ENCODE results near the gene COA6. TPM values are rescaled to one million over a fixed set of nuclear protein-coding genes. Genes with fewer than 3 reads are reported as not detected.
A peak's percentile ranks its signal among the peaks of the same experiment; 100 is the strongest.
"Not testable (repeated sequence)": the region's sequence is repeated elsewhere in the genome, so short reads cannot be mapped to it uniquely, and the experiment has no call there.

COA6 gene
- total RNA-seq, 1 experiment from 2014 or later = 72.8 TPM

DNA sequence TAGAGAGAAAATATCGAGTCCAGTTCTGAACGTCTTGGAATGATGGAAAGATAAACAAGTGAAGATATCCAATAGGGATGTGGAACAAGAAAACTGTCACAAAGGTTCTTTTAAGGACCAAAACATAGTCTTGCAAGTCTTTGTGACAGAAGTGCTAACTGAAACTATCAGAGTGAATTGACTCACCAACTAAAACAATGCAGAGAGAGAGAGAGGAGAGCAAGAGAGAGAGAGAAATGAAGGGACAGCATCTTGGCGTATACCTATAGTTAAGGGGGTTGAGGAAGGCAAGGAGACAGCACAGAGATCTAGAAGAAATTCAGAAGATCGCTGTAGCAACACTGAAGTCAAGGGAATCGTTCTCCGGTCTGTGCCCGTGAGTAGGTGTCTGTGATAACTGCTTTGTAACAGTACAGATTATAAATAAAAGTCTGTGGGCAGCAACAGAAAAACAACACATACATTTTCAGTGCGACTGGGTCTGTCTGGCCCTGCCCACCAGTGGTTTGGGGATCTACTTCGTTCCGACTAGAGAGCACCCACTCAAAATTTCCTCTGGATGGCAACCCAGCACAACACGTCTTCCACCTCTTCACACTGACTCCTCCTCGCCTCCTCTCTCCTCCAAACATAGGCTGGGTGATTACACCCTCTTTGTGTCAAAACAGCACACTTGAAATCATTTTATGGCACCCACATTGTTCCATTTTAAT, 4.8 kb upstream of the COA6 start:
- DNase-seq (ENCODE audit: low spot score) = no peak
- in situ Hi-C loops (cut with HindIII; ENCODE audit: low sequenced_read_pairs) = no loop called here

- DNase-seq (ENCODE audit: low spot score) = no peak
- in situ Hi-C loops (cut with HindIII; ENCODE audit: low sequenced_read_pairs) = no loop called here
These were observed 4.2 kb upstream of the COA6 start for GRCh38 chr1:234369033-234369430.

- no peak for DNase-seq (ENCODE audit: low spot score)
- in situ Hi-C loops (cut with HindIII; ENCODE audit: low sequenced_read_pairs) = no loop called here
These were observed 3.5 kb upstream of the COA6 start for GRCh38 chr1:234369784-234370183.

DNA sequence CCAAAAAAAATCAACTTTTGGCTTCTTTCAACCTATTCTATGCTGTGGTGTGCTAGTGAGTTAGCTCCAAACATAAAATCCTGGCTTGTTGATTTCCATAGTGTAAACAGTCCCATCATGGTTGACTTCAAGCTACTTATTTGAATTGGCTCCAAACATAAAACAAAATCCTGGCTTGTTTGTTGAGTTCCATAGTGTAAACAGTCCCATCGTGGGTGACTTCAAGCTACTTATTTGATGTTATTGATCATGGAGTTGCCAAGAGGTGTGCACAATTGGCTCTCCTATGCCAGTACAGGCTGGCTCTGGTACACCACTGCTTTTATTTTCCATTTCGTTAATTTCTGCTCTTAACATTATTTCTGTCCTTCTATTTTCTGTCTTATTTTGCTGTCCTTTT, 1.8 kb upstream of the COA6 start:
- in situ Hi-C loops (cut with HindIII; ENCODE audit: low sequenced_read_pairs) = no loop called here
- peak; percentile 1 for DNase-seq (ENCODE audit: low spot score)

DNA sequence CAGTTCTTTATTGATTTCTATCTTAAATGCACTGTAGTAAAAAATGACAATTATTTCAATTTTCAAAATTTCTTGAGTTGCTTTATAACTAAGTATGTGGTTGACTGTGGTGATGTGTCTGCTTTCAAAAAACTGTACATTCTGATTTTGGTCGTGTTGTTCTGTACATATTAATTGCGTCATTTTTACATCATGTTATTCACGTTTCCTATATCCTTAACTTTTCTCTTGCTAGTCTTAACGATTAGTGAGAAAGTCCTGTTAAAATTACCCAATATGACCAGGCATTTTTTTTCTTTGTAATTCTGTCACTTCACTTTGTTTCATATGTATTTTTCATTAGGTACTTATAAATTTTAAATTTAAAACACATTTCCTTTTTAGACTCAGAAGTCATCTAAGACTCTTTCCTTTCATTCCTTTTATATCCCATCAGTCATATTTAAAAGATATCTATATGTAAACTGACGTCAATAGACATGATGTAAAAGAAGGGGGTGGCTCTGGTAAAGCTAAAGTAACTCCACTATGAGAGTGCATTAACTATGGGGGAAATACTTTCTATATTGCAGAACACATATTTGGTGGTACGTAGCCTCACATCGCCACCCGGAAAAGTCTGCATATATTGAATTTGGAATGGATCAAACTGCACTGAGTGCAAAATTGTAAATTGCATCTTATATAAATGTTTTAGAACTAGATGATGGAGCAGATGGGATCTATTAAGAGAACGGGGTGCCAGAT, 1.1 kb upstream of the COA6 start:
- no peak for DNase-seq (ENCODE audit: low spot score)
- in situ Hi-C loops (cut with HindIII; ENCODE audit: low sequenced_read_pairs) = no loop called here

GRCh38 chr1:234373959-234374254, 651 bp downstream of the COA6 start:
- in situ Hi-C loops (cut with HindIII; ENCODE audit: low sequenced_read_pairs) = no loop called here
- no peak for DNase-seq (ENCODE audit: low spot score)

DNA sequence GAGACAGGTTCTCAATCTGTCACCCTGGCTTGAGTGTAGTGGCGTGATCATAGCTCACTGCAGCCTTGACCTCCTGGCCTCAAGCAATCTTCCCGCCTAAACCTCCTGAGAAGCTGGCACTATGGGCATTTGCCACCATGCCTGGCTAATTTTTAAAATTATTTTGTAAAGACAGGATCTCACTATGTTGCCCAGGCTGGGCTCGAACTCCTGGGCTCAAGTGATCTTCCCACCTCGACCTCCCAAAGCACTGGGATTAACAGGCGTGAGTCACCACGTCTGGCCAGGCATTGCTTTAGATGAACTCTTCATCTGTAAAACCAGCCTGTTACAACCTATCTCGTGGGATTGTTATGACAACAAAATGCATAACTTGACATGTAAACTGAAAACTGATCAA, 2.4 kb downstream of the COA6 start:
- DNase-seq (ENCODE audit: low spot score) = no peak
- in situ Hi-C loops (cut with HindIII; ENCODE audit: low sequenced_read_pairs) = no loop called here

DNA sequence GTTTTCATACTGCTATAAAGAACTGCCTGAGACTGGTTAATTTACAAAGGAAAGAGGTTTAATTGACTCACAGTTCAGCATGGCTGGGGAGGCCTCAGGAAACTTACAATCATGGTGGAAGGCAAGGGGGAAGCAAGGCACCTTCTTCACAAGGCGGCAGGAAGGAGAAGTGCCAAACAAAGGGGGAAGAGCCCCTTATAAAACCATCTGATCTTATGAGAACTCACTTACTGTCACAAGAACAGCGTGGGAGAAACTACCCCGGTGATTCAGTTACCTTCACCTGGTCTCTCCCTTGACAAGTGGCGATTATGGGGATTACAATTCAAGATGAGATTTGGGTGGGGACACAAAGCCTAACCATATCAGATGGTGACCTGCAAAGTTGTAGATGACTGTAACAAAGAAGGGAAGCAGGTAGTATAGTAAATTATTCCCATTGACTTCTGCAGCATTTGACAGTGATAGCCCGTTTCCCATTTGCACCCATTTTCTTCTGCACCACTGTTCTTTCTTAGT, 6.4 kb downstream of the COA6 start:
- in situ Hi-C loops (cut with HindIII; ENCODE audit: low sequenced_read_pairs); DNase-seq (ENCODE audit: low spot score): not testable (repeated sequence)

DNA sequence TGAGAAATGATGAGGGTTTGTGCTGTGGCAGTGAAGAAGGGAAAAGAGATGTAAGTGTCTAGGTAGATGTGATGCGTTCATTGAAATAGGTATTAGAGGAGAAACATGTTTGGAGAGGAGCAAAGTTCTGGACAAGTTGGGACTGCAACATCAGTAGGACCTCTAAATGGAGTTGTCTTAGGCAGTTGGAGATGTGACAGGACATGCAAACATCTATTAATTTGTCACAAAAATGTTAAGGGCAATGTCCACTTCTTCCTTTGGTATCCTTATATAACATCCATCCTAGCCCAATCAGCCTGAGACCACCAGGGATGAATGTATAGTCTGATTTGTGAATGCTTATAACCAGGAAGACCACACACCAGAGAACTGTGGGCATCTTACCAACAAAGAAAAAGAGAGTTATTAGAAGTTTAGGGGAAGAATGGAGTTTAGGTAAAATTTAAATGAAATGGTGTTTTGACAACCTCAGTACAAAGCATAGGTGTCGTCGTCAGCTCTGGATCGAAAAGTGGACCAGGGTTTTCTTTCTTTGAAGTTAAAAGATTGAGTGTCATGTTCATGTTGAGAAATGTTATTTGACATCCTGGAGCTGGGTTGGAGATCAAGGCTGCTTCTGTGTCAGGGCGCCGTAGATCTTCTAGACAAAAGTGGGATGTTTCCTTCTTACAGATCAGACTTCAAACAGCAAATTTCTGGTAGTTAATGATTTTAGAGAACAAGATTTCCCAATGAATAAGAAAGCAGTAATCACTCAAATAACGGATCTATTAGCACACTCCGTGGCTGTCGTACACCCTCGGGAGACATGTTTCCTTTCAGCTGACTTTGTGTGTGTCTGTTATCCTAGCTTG, 8.7 kb downstream of the COA6 start:
- in situ Hi-C loops (cut with HindIII; ENCODE audit: low sequenced_read_pairs) = no loop called here
- no peak for DNase-seq (ENCODE audit: low spot score)

DNA sequence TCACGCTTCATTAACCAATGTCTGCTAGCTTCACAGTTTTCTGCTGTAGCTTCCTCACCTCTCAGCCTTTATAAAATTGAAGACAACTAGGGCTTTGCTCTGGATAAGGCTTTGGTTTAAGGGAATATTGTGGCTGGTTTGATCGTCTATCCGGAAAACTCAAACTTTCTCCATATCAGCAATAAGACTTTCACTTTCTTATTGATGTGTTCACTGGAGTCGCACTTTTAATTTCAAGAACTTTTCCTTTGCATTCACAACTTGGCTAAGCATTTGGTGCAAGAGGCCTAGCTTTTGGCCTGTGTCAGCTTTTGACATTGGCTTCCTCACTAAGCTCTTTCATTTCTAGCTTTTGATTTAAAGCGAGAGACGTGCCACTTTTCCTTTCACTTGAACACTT, 12.9 kb downstream of the COA6 start:
- no peak for DNase-seq (ENCODE audit: low spot score)
- in situ Hi-C loops (cut with HindIII; ENCODE audit: low sequenced_read_pairs) = no loop called here

DNA sequence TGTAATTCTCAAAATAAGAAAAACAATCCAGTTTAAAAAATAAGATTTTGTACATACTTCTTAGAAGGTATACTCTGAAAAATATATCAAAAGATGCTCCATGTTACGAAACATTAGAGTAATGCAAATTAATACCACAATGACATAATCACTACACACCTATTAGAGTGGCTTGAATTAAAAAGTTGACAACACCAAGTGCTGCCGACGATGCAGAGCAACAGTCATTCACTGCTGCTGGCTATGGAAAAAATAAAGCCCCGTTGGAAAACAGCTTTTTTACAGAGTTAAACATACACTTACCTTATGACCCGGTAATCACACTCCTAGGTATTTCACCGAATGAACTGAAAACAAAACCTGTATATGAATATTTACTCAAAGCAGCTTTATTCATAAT, 14.8 kb downstream of the COA6 start:
- DNase-seq (ENCODE audit: low spot score) = no peak
- in situ Hi-C loops (cut with HindIII; ENCODE audit: low sequenced_read_pairs) = no loop called here

GRCh38 chr1:234393190-234393589, 19.9 kb downstream of the COA6 start:
- in situ Hi-C loops (cut with HindIII; ENCODE audit: low sequenced_read_pairs) = no loop called here
- no peak for DNase-seq (ENCODE audit: low spot score)

DNA sequence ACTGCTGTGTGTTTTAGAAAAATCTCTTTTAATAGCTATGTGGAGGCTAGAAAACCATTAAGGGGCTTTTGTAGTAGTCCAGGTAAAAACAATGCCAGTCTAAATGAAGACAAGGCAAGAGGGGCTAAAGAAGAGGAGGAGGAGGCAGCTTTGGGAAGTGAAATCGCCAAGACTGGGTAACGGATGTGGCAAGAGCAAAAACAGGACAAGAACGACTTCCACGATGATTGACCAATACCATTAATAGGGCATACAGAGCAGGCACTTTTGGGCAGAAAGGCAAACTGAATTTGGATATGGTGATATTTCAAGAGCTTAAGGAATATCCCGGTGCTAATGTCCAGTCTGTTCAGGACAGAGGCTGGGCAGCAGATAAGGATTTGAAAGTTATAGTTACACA, 22.0 kb downstream of the COA6 start:
- in situ Hi-C loops (cut with HindIII; ENCODE audit: low sequenced_read_pairs) = no loop called here
- no peak for DNase-seq (ENCODE audit: low spot score)

DNA sequence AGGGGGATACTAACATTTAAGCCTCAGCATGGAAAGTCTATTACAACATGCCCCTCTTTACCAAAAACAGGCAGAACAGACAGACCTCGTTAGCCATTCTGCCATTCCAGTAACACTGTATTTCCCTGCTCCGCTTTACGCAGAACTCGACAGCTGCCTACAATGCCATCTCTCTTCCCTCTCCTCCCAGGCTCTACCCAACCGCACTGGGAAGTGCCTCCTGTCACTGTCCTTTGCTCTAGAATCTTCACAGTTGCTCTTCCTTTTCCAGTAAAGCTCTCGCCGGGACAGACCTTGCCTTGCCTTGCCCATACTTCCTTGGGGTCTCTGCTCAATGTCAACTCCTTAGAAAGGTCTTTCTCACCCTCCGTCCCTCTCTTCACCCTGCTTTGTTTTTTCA, 22.8 kb downstream of the COA6 start:
- in situ Hi-C loops (cut with HindIII; ENCODE audit: low sequenced_read_pairs) = no loop called here
- no peak for DNase-seq (ENCODE audit: low spot score)

- DNase-seq (ENCODE audit: low spot score) = no peak
- in situ Hi-C loops (cut with HindIII; ENCODE audit: low sequenced_read_pairs) = no loop called here
These were observed 23.6 kb downstream of the COA6 start for GRCh38 chr1:234396871-234397270.

- no peak for DNase-seq (ENCODE audit: low spot score)
- in situ Hi-C loops (cut with HindIII; ENCODE audit: low sequenced_read_pairs) = no loop called here
These were observed 24.5 kb downstream of the COA6 start for GRCh38 chr1:234397732-234398131.

DNA sequence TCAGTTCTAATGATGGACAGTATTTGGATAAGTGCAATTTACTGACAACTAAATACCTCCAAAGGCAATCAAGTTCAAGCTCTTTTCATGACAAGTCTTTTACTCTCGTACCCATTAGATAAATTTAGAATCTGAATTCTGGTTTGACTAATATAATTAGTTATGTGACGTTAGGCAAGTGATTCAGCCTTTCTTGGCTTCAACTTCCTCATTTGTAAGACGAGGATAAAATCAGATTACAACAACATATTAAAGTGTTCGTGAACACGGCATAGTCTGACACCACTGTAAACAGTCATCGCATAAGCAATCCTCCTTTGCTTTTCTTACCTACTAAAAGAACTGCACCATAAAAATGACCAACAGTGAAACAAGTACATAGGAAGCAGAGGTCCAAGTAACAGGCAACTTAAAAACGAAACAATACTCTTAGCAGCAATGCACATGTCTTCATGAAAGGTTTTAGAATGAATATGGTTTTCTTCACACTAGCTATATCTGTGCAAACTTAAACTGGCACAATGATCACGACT, 25.7 kb downstream of the COA6 start:
- DNase-seq (ENCODE audit: low spot score) = no peak
- in situ Hi-C loops (cut with HindIII; ENCODE audit: low sequenced_read_pairs) = no loop called here

GRCh38 chr1:234399515-234399914, 26.3 kb downstream of the COA6 start:
- in situ Hi-C loops (cut with HindIII; ENCODE audit: low sequenced_read_pairs); DNase-seq (ENCODE audit: low spot score): not testable (repeated sequence)

- DNase-seq (ENCODE audit: low spot score) = no peak
- in situ Hi-C loops (cut with HindIII; ENCODE audit: low sequenced_read_pairs) = no loop called here
These were observed 27.5 kb downstream of the COA6 start for GRCh38 chr1:234400773-234401172.

- in situ Hi-C loops (cut with HindIII; ENCODE audit: low sequenced_read_pairs) = no loop called here
- DNase-seq (ENCODE audit: low spot score) = no peak
These were observed 28.4 kb downstream of the COA6 start for GRCh38 chr1:234401658-234402057.
